Stimulated activated CD4-positive, alpha-beta T cell treated with anti-CD3 and anti-CD28 coated beads, Interleukin-1b, Interleukin-23, amount 100 ng/mL, for 4 hours (primary cell): ENCODE measurements around the gene CNST.
A peak's percentile ranks its signal among the peaks of the same experiment; 100 is the strongest.
"Not testable (repeated sequence)": the region's sequence is repeated elsewhere in the genome, so short reads cannot be mapped to it uniquely, and the experiment has no call there.

ENCODE experiments used
- DNase-seq, 2 donors: peaks; one replicate each; pipeline ENCODE4 v3.0.0-alpha.2; 2020; ENCODE audit warnings: low read depth in 2 of 2

Gene CNST

GRCh38 chr1:246583056-246583440 lies 16.8 kb downstream of the CNST start:
- no peak for DNase-seq

DNA sequence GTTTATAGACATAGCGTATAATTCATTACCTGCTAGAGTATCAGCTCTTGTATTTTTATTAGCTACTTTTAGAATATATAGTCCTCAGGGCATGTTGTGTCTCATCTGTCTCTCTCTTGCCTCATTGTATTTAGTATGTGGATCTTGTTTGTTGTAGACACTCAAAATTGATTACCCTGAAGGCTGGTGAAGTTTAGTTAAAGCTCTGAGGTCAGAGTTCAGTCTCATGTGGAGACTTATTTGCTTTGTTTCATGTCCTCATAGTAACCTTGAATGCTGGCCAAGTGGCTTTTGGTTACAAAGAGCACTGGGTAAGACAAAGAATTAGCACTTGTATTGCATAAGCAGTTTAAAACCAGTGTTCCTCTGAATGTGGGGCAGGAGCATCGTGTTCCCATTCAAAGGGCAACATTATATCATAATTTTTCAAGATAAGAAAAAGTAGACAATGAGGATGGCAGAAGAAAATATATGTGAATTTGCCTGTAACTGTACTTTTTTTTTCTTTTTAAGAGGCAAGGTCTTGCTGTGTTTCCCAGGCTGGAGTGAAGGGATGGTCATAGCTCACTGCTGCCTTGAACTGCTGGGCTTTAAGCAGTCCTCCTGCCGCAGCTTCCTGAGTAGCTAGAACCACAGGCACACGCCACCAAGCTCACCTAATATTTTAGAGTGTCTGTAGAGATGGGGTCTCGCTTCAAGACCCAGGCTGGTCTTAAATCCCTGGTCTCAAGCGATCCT lies 17.4 kb downstream of the CNST start:
- no peak for DNase-seq

- no peak for DNase-seq
Observed at GRCh38 chr1:246587032-246587431, 20.8 kb downstream of the CNST start.

- no peak for DNase-seq
Observed at GRCh38 chr1:246587606-246588005, 21.4 kb downstream of the CNST start.

DNA sequence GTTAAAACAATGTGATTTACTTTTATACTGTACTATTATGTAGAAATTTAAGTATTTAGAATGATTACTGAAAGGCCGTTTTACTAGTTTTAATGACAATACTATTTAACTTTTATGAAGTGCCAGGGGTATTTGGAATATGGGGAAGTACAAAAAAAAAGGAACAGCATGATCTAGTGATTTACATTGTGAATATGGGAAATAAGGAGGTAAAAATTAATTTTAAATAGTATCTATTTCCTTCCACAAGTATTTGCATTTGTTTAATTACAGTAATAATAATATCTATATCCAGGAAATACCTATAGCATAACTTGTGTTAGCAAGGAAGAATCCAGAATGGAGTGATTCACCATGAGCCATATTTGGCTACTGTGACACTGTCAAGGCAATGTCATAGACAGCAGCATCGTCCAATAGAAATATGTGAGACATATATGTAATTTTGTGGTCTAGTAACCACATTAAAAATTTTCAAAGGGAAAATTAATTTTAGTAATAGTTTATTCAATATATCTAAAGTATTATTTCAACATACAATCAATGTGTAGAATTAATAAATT lies 22.0 kb downstream of the CNST start:
- DNase-seq, result no peak

GRCh38 chr1:246589919-246590318 lies 23.7 kb downstream of the CNST start:
- not testable (repeated sequence) for DNase-seq

DNA sequence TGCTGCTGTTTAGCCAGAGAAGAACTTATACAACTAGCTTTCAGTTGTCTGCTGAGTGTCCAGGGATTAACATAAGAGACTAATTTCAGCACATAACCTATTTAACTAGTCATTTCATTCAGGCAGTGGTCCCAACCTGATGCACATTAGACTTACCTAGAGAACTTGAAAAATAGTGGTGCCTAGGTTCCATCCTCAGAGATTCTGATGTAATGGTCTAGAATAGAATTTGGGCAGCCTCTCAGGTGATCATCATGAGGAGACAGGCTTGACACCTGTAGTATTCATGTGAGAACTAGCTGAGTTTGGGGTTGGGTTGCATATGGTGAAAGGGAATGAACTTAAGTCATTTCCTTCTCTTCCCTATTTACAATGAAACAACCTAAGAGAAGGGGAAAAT lies 24.8 kb downstream of the CNST start:
- no peak for DNase-seq

- no peak for DNase-seq
Observed at GRCh38 chr1:246591504-246591903, 25.2 kb downstream of the CNST start.

- DNase-seq, result no peak
Observed at GRCh38 chr1:246591958-246592357, 25.7 kb downstream of the CNST start.

DNA sequence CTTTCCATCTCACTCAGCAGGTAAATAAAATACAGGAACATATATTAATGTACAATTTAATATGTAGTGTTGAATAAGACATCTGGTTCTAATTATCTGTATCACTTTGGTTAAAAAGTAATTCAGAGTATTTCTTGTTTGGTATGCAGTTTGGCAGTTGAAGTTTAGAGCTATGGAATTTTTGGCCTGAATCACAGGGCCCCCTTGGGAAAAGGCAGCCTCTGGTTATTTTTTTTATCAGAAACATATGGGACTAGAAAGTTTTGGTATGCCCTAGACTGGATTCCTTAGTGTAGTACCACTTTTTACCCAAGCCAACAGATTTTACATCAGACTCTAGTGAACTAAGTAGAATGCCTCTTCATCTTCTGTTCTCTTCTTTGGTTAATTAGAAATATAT lies 26.4 kb downstream of the CNST start:
- DNase-seq, result no peak

DNA sequence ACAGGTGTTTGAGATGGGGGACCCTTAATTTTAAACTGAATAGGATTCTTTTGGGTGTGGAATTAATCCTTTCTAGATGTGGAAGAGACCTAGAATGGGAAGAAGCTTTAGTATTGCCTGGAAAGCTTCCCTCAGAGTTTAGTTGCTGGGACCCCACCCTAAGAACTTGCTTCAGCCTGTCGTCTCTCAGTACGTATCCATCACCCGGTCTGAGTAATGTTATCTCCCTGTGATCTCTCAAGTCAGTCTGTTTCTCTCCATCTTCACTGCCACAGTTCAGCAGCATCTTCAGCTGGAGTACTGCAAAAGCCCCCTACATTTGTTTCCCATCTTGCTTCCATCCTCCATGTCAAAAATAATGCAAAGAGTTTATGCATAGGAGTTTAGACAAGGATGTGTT lies 28.9 kb downstream of the CNST start:
- no peak for DNase-seq

DNA sequence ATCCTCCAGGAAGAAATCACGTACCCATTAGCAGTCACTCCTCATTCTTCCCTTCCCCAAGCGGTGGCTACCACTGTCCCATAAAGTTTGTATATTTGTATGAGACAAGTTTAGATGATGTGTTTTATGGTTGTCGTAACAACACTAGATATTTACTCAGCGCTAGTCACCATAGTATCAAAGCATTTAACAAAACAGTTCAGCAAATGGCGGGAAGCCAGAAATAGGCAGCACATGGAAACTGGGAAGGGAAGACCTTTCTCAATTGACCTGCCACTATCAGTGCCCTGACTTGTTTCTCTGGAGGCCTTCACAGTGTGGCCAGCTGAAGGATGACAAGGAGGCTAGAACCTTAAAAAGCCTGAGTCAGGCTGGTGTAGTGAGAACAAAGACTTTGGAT lies 31.1 kb downstream of the CNST start:
- no peak for DNase-seq

DNA sequence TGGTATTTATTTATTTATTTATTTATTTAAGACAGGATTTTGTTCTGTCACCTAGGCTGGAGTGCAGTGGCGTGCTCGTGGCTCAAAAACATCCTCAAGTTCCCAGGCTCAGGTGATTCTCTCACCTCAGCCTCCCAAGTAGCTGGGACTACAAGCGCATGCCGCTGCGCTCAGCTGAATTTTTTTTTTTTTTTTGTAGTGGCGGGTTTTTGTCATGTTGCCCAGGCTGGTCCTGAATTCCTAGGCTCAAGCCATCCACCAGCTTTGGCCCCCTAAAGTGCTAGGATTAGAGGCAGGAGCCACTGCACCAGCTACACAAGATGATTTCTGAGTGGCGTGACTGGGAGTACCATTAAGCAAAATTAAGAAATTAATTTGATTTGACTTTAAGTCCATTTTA lies 31.7 kb downstream of the CNST start:
- DNase-seq, result no peak

GRCh38 chr1:246599315-246599714 lies 33.1 kb downstream of the CNST start:
- no peak for DNase-seq

- no peak for DNase-seq
Observed at GRCh38 chr1:246600579-246600978, 34.3 kb downstream of the CNST start.

- no peak for DNase-seq
Observed at GRCh38 chr1:246602194-246602593, 35.9 kb downstream of the CNST start.

GRCh38 chr1:246605231-246605630 lies 39.0 kb downstream of the CNST start:
- not testable (repeated sequence) for DNase-seq

DNA sequence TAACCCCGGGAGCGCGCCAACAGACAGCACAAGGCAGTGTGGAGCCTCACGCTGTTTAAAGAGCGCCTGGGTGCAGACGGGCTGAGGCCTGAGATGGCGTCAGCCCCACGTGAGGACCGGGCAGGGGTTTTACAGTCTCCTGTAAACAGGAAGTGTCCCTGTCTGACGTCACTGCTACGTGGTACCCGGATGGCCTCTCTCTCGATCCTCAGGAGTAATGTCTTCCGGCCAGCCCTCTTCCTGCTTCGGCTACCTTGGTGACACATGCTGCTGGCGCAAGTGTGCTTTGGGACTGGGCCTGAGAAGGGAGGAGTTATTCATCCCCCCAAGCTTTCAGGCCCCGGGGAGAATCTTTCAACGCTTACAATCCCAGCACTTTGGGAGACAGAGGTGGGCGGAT lies 41.2 kb downstream of the CNST start:
- no peak for DNase-seq

- peak in 1 of 2 donors; percentile 12 for DNase-seq
Observed at GRCh38 chr1:246608616-246609376, 42.5 kb downstream of the CNST start.

DNA sequence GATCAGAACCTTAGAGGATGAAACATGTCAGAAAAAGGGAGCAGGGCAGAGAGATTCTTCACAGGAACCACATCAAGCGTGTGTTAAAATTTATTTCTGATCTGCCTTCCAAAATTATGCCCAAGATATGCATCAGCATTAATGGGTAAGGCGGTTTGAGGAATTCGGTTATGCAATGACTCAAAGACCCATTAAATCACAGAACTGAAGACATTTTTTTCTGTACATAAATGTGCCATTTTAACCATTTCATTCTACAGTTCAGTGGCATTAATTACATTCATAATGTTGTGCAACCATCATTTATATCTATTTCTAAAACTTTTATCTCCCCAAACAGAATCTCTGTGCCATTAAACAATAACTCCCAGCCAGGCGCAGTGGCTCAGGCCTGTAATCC lies 43.4 kb downstream of the CNST start:
- no peak for DNase-seq

- DNase-seq, result no peak
Observed at GRCh38 chr1:246613096-246613758, 47.0 kb downstream of the CNST start.

DNA sequence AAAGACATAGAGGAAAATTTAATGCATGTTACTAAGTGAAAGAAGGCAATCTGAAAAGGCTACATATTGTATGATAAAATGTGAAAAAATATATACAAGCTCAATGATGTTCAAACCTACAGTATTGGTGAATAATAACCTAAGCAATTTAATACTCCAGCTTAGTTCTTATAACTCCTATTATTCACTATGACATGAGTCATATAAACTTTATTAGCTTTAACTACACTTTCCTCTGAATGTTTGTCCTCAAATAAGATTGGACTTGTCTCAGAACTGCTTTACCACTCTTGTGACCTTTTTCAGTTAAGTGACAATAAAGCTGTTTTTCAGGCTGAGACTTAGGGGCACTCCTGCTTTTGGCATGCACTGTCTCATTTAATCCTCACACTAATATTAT lies 50.9 kb downstream of the CNST start:
- no peak for DNase-seq

- DNase-seq, result no peak
Observed at GRCh38 chr1:246617768-246618167, 51.5 kb downstream of the CNST start.
